GM18507 (cell line): ENCODE data around the gene DCTN1.
"Not testable (repeated sequence)": the region's sequence is repeated elsewhere in the genome, so short reads cannot be mapped to it uniquely, and the experiment has no call there.

ENCODE experiments used
- DNase-seq: peaks from one replicate; pipeline ENCODE4 v3.0.0; 2011; ENCODE audit warnings: low read depth; ENCODE audit not compliant: insufficient read length; ENCODE audit errors: extremely low spot score
- FAIRE-seq: peaks from 2 replicates; lab custom pipeline; 2011; peaks lifted over from hg19 to GRCh38; lab: Jason Lieb, UNC

The DCTN1 gene

GRCh38 chr2:74379851-74380789, at the start of gene DCTN1:
Gene DCTN1, minus strand, starts transcription at chr2:74380311. Its CDS starts 274 bp downstream, at chr2:74380037.
- DNase-seq, result no peak

GRCh38 chr2:74428675-74429074, 48.6 kb upstream of the DCTN1 start:
- FAIRE-seq (no peak), DNase-seq (no peak)

More at GRCh38 chr2:74379851-74380789, at the start of gene DCTN1:
- peak; percentile 47 for FAIRE-seq

GRCh38 chr2:74427551-74427950, 47.4 kb upstream of the DCTN1 start:
- no peak for FAIRE-seq

GRCh38 chr2:74426181-74426758, 46.2 kb upstream of the DCTN1 start:
- FAIRE-seq (no peak), DNase-seq (no peak)

More at GRCh38 chr2:74427551-74427950, 47.4 kb upstream of the DCTN1 start:
- DNase-seq, result no peak

GRCh38 chr2:74425523-74425922, 45.4 kb upstream of the DCTN1 start:
- DNase-seq (no peak), FAIRE-seq (no peak)

GRCh38 chr2:74424995-74425406, 44.9 kb upstream of the DCTN1 start:
- no peak for FAIRE-seq
- no peak for DNase-seq

GRCh38 chr2:74424139-74424992, 44.3 kb upstream of the DCTN1 start:
- no peak for FAIRE-seq

GRCh38 chr2:74423231-74424095, 43.4 kb upstream of the DCTN1 start:
- FAIRE-seq, result no peak
- no peak for DNase-seq

More at GRCh38 chr2:74424139-74424992, 44.3 kb upstream of the DCTN1 start:
- no peak for DNase-seq

- FAIRE-seq, result peak; percentile 93
- peak; percentile 93 for DNase-seq
These were observed 41.2 kb upstream of the DCTN1 start, which contains the start of the genes C2orf81 and WDR54 for GRCh38 chr2:74421221-74421870. Gene C2orf81, minus strand, starts transcription at chr2:74421619. Its CDS starts 59 bp downstream, at chr2:74421560. Gene WDR54, plus strand, starts transcription at chr2:74421730. Its CDS starts 424 bp downstream, at chr2:74422154.

GRCh38 chr2:74420443-74421103, 40.5 kb upstream of the DCTN1 start:
- not testable (repeated sequence) for DNase-seq, FAIRE-seq

GRCh38 chr2:74420006-74420405, 39.9 kb upstream of the DCTN1 start:
- DNase-seq, result no peak
- no peak for FAIRE-seq

- FAIRE-seq (no peak), DNase-seq (no peak)
These were observed 39.2 kb upstream of the DCTN1 start for GRCh38 chr2:74419345-74419744.

GRCh38 chr2:74418312-74418711, 38.2 kb upstream of the DCTN1 start:
- DNase-seq, result no peak
- FAIRE-seq, result no peak

GRCh38 chr2:74417763-74418162, 37.7 kb upstream of the DCTN1 start:
- no peak for DNase-seq
- no peak for FAIRE-seq

GRCh38 chr2:74417197-74417596, 37.1 kb upstream of the DCTN1 start:
- DNase-seq, result no peak
- FAIRE-seq, result no peak

GRCh38 chr2:74416778-74417177, 36.7 kb upstream of the DCTN1 start:
- DNase-seq (no peak), FAIRE-seq (no peak)

GRCh38 chr2:74415762-74416395, 35.8 kb upstream of the DCTN1 start:
- no peak for DNase-seq
- no peak for FAIRE-seq
